Measurements from ENCODE around the gene DYNC2I2.

- TF ChIP-seq, protein P1, sequence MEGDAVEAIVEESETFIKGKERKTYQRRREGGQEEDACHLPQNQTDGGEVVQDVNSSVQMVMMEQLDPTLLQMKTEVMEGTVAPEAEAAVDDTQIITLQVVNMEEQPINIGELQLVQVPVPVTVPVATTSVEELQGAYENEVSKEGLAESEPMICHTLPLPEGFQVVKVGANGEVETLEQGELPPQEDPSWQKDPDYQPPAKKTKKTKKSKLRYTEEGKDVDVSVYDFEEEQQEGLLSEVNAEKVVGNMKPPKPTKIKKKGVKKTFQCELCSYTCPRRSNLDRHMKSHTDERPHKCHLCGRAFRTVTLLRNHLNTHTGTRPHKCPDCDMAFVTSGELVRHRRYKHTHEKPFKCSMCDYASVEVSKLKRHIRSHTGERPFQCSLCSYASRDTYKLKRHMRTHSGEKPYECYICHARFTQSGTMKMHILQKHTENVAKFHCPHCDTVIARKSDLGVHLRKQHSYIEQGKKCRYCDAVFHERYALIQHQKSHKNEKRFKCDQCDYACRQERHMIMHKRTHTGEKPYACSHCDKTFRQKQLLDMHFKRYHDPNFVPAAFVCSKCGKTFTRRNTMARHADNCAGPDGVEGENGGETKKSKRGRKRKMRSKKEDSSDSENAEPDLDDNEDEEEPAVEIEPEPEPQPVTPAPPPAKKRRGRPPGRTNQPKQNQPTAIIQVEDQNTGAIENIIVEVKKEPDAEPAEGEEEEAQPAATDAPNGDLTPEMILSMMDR (IDR thresholded peaks at IDR 0.05; ENCODE audit: low read length): no peak
- TF ChIP-seq EZH2phosphoT487 (IDR thresholded peaks at IDR 0.05; ENCODE audit: low read length) (no peak), EZH2 (optimal IDR thresholded peaks at IDR 0.05; ENCODE audit: low read depth, low read length) (no peak)
Observed at GRCh38 chr9:128587453-128587852, 69.2 kb downstream of the DYNC2I2 start.

Measured in MM.1S (cell line).